Endometrial microvascular endothelial cells (primary cell): Measurements from ENCODE around the gene PPBP. TPM values are rescaled to one million over a fixed set of nuclear protein-coding genes. Genes with fewer than 3 reads are reported as not detected.

ENCODE experiments used
- in situ Hi-C: cut with HindIII; loops from 2 replicates; pipeline ENCODE4 v1.10.0; 2017; ENCODE audit warnings: low sequenced_read_pairs, low pct_unique_long_range_greater_than_20kb; ENCODE audit errors: inconsistent ontology term
- total RNA-seq: library from RNA; depleted of rRNA; stranded (reverse); fragments of >200 nt; gene quantifications from one replicate; pipeline ENCODE4 v1.2.3, GENCODE V29; 2015; ENCODE audit errors: inconsistent ontology term

The PPBP gene
- total RNA-seq, result not detected

GRCh38 chr4:73988061-73988460 lies at the start of gene PPBP:
PPBP (minus strand) TSS chr4:73988190; CDS start chr4:73988103, 87 bp downstream.
- in situ Hi-C loops, result no loop called here

- in situ Hi-C loops, result no loop called here
These were observed 49.3 kb upstream of the PPBP start for GRCh38 chr4:74037076-74037955.

GRCh38 chr4:74033739-74034138 lies 45.7 kb upstream of the PPBP start:
- in situ Hi-C loops, result no loop called here

- in situ Hi-C loops, result no loop called here
These were observed 44.1 kb upstream of the PPBP start for GRCh38 chr4:74032064-74032463.

GRCh38 chr4:74031576-74031975 lies 43.6 kb upstream of the PPBP start:
- in situ Hi-C loops, result no loop called here

- in situ Hi-C loops, result no loop called here
These were observed 42.3 kb upstream of the PPBP start for GRCh38 chr4:74030285-74030684.

- in situ Hi-C loops, result no loop called here
These were observed 40.5 kb upstream of the PPBP start for GRCh38 chr4:74028504-74028903.

- in situ Hi-C loops, result no loop called here
These were observed 35.7 kb upstream of the PPBP start for GRCh38 chr4:74023709-74024108.

- in situ Hi-C loops, result no loop called here
These were observed 33.6 kb upstream of the PPBP start for GRCh38 chr4:74021601-74022000.

GRCh38 chr4:74018771-74019170 lies 30.8 kb upstream of the PPBP start:
- in situ Hi-C loops, result no loop called here

- in situ Hi-C loops, result no loop called here
These were observed 30.1 kb upstream of the PPBP start for GRCh38 chr4:74018116-74018515.

GRCh38 chr4:74016068-74016467 lies 28.1 kb upstream of the PPBP start:
- in situ Hi-C loops, result no loop called here

GRCh38 chr4:74015126-74015780 lies 27.3 kb upstream of the PPBP start:
- in situ Hi-C loops, result no loop called here

- in situ Hi-C loops, result no loop called here
These were observed 26.3 kb upstream of the PPBP start for GRCh38 chr4:74014332-74014731.

- in situ Hi-C loops, result no loop called here
These were observed 25.3 kb upstream of the PPBP start for GRCh38 chr4:74013264-74013663.

GRCh38 chr4:74012130-74012529 lies 24.1 kb upstream of the PPBP start:
- in situ Hi-C loops, result no loop called here

- in situ Hi-C loops, result no loop called here
These were observed 21.3 kb upstream of the PPBP start for GRCh38 chr4:74009307-74009706.

GRCh38 chr4:74006009-74006476 lies 18.1 kb upstream of the PPBP start:
- in situ Hi-C loops, result no loop called here

GRCh38 chr4:74005528-74005927 lies 17.5 kb upstream of the PPBP start:
- in situ Hi-C loops, result no loop called here

- in situ Hi-C loops, result no loop called here
These were observed 16.7 kb upstream of the PPBP start for GRCh38 chr4:74004668-74005067.
